Adrenal gland (tissue), 5 donors: Measurements from ENCODE around the gene NAA40.
A peak's percentile ranks its signal among the peaks of the same experiment; 100 is the strongest.

ENCODE experiments used
- POLR2A ChIP-seq, 2 donors: fragments of 450-650 bp; IDR thresholded peaks; one replicate each; pipeline ENCODE4 v1.6.1; 2017; ENCODE audit warnings: antibody characterized with exemption in 2 of 2, mild to moderate bottlenecking in 2 of 2, moderate library complexity in 1 of 2
- TF ChIP-seq, protein P1 (sequence below), 6 experiments: fragments of 450-650 bp in 4 of 6; fragments of 200-600 bp in 2 of 6; sonication (generic) in 1 of 6; IDR thresholded peaks; 1 replicate in 5 of 6; 2 replicates in 1 of 6; pipeline versions ENCODE4 v1.5.1 to v1.8.0; 2016 to 2021; ENCODE audit warnings: antibody characterized with exemption in 6 of 6, mild to moderate bottlenecking in 2 of 6, moderate library complexity in 1 of 6
- donor health status: DM: no; HTN: no; CAD: no.

DNA sequence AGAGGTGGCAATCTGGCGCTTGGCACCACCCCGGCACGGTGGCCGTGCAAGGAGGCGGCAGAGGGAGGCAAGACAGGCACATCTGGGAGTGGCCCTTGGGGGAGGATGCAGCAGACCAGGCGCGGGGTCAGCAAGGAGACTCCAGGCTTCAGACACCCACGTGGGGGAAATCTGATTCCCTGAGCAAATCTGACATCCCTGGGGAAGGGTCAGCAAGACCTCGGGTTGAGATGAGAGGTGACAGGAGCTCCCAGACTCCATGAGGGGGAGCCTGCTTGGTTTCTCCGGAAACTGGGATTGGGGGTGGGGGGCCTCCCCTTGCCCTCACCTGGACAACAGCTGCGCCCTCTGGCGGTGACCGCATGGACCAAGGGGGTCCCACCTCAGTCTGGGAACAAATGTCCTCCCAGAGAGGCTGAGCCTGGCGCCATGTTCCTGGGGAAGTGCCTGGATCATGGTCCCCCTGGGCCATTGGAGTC is 17.8 kb upstream of the NAA40 start:
- TF ChIP-seq, protein P1, sequence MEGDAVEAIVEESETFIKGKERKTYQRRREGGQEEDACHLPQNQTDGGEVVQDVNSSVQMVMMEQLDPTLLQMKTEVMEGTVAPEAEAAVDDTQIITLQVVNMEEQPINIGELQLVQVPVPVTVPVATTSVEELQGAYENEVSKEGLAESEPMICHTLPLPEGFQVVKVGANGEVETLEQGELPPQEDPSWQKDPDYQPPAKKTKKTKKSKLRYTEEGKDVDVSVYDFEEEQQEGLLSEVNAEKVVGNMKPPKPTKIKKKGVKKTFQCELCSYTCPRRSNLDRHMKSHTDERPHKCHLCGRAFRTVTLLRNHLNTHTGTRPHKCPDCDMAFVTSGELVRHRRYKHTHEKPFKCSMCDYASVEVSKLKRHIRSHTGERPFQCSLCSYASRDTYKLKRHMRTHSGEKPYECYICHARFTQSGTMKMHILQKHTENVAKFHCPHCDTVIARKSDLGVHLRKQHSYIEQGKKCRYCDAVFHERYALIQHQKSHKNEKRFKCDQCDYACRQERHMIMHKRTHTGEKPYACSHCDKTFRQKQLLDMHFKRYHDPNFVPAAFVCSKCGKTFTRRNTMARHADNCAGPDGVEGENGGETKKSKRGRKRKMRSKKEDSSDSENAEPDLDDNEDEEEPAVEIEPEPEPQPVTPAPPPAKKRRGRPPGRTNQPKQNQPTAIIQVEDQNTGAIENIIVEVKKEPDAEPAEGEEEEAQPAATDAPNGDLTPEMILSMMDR (IDR thresholded peaks at IDR 0.05) = peak in 4 of 6 experiments; percentile 15 to 35 (median 29)
- TF ChIP-seq POLR2A (IDR thresholded peaks at IDR 0.05) = no peak
